Germinal center (tissue), 1 donor: ENCODE results near the gene CARTPT.

ENCODE experiments used
- DNase-seq: peaks from one replicate; pipeline ENCODE4 v3.0.0; 2012; ENCODE audit warnings: mixed read lengths, low spot score

The CARTPT gene

GRCh38 chr5:71737931-71738539 lies 19.0 kb downstream of the CARTPT start:
- DNase-seq: no peak

DNA sequence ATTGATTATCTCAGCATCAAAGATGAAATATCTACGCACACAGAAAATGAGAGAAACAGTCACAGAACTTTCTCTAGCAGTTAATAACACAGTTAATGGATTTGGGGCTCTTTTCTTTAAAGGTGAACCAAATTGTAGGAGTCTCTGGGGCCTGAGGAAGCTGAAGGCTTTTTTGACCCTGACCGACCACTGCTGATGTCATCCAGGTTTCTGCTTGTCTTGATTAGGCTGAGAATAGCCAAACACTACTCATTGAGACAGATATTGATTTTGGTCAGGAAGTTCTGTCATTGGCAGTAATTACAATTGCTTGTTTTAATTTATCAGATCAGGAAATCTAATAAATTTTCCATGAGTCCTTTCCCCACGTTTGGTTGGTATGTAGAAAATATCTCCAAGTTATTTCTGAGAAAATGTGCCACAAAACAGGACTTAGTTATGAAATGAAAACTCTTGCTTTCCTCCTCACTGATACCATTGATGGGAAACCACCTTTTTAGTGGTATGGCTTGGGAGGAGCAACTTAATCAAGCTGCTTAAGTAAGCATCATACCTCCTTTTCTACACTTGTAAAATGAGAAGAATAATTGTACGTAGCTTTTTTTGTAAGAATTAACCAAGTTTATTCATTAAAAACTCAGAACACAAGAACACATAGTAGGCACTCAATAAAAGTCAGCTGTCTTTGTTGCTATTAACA lies 19.7 kb downstream of the CARTPT start:
- DNase-seq: no peak

DNA sequence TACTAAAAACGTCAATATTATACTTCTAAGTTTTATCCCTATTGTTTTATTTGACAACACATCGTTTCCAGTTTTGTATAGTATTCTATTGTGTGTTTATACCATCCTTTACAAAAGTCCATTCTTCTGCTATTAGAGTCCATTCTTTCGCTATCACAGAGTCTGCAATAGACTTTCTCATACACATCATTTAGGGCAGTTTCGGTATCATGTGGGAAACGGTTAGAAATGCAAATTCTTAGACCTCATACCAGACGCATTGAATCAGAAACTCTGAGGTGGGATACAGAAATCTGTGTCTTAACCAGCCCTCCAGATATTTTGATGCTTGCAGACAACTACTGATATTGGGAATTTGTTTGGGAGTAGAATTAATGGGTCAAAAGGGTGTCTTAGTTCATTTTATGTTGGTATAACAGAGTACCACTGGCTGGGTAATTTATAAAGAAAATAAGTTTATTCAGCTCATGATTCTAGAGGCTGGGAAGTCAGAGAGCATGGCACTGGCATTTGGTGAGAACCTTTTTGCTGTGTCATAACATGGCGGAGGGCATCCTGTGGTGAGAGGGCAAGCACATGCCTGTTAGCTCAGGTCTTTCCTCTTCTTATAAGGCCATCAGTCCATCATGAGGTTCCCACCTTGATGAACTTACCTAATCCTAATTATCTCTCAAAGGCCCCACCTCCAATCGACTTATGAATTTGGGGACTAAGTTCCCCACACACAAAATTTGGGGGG lies 21.1 kb downstream of the CARTPT start:
- DNase-seq: no peak

GRCh38 chr5:71743155-71743554 lies 24.1 kb downstream of the CARTPT start:
- DNase-seq: no peak

DNA sequence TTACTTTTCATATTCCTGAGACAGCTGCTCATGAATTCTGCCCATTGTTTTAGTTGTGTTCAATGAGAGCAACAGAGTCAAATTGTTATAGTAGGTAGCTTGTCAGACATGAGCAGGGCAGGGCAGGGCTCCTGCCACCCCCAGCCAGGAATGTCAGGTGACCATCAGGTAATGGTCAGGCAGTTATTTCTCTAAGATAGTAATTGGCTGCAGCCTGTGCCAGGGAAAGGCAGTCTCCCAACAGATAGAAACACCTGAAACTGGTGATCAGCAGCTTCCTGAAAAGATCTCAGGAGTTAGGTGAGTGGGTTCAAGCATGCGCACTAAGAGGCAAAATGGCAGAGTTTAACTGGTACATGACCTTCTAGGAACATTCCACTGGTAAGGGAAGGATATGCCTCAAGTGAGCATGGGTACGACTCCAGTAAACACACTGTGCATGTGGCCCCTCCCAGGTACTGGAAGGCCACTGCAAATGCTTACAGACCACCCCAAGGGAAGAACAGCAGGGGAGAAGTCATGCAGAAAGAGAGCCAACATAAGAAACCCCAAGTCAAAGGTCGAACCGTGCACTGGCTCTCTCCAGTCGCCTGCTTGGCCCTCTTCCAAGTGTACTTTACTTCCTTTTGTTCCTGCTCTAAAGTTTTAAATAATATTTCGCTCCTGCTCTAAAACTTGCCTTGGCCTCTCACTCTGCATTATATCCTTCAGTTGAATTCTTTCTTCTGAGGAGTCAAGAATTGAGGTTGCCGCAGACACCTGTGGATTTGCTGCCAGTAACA lies 25.1 kb downstream of the CARTPT start:
- DNase-seq: no peak

DNA sequence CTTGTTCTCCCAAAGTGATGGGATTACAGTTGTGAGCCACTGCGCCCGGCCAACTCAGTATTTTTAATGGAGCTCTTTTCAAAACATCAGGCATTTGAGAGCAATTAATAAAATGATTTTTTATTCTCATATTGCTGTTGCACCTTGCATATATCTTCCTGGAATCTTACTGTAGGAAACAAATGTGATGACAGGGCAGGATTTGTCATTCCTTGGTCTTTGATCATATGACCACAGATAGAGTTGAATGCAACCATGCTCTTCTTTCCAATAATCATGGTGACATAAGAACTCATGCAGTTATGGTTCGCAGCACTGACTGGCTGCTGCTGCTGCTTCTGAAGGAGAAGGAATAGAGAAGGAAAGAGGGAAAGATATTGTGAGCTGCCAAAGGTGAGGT lies 28.1 kb downstream of the CARTPT start:
- no peak for DNase-seq

DNA sequence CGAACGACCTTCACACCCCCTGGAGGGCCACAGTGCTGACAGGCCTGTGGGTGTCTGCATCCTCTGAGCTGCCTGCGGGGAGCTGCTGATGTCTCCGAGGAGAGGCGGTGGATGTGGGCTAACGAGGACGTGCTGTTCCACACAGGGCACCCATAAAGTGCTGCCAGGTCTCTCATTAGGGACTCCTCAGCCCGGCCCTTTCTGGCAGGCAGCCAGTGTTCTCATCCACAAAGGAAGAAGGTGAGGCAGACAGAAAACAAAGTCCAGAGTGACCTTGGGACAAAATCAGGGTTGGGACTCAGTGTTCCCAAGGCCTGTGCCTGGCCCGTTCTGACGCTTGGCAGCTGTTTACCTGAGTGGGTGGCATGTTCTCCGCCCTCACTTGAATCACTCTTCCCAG lies 29.3 kb downstream of the CARTPT start:
- no peak for DNase-seq

GRCh38 chr5:71751422-71751821 lies 32.3 kb downstream of the CARTPT start:
- DNase-seq: no peak

DNA sequence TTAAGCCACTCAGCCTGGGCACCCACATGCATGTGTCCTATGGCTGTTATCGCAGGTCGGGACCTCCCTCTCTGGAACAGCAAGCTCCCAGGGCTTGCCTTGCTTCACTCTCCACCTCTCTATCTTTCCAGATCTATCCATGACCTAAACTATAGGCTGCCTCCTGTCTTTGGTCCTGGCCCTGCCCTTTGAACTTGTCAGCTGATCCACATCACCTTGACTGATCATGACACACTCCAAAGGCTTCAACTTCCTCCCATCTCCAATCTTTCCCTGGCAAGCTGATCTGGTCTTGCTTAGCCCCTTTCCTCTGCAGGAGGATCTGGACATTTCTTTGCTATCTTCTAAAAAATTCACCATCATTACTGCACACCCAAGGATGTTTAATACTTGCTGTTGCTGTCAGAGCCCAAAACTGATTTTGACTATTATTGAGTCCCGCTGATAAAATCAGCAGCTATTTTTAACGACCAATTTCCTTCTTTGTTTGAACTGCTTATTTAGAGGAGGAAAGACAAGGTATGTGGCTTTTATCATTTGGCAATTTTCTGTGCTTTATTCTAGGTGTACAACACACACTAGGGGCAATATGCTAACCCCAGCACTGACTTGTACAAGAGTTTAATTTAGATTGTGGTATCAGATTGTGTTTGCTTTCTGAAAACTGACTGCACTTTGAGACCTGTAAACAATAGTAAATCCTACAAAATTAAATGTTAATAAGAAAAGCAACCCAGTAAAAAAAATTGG lies 33.5 kb downstream of the CARTPT start:
- DNase-seq: no peak

DNA sequence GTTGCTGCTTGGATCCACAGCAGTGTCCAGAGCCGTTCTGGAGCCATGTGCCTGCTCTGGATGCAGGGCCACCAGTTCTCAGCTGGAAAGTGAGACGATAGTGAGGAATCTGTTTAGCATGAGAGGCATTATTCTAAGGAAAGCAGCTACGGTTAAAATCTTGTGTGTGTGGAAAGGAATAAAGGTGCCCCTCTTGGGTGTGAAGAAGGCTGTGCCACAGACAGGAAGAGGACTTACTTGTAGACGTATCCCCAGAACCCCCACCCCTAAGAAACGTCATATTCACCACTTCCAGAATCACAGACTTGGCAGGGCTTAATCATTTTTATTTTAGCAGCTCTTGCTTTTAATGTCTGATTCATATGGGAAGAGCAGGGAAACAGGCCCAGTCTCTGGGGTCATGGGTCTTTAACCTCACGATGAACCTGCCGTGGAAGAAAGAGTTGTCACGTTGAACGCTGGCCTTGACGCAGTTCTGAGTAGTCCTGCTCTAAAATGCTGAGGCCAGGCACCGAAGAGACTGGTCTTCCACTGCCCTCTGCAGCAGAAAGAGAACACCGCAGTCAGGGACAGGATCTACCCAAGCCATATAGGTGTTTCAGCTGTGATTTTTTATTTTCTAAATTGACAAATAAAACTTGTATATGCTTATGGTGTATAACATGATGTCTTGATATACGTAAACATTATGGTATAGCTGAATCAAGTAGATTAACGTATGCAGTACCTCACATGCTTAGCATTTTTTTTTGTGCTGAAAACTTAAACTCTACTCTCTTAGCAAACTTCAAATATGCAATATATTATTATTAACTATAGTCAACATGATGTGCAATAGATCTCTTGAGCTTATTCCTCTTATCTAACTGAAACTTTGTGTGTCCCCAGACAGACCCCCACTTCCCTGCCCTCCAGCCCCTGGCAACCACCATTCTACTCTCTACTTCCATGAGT lies 38.8 kb downstream of the CARTPT start:
- DNase-seq: no peak

DNA sequence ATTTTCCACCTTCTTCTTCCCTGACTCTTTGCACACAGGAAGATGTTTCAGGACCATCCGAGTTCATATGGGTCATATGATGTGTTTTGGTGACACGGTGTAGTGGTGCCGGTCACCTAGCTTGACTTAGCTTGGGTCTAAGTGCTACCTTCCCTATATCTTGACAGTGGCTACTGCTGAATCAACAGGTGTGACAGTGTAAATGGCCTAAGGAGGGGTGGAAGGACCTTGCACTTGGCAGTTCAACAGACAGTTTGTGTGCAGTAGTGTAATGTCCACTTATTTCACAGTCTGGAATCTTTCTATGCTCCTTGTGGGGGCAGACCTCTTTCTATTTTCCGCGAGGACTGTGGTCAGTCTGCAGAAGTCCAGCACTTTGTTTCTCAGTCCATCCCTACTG lies 43.8 kb downstream of the CARTPT start:
- DNase-seq: no peak

DNA sequence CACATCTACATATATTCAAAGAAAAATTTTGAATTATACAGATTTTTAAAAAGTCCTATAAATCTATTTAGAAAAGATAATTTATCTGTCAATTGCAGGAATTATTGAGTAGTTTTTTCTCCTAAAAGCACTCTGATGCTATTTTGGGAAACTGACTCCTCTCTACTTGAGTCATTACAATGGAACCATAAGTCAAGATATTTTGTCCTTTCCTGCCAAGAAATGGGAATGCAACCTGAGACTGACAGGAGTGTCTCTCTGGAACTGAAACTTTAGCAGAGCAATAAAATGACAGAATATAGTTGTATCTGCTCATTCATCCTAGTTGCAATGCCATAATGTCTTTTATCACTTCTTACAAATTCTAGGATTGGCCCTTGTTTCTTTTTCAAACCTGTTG lies 48.6 kb downstream of the CARTPT start:
- no peak for DNase-seq

DNA sequence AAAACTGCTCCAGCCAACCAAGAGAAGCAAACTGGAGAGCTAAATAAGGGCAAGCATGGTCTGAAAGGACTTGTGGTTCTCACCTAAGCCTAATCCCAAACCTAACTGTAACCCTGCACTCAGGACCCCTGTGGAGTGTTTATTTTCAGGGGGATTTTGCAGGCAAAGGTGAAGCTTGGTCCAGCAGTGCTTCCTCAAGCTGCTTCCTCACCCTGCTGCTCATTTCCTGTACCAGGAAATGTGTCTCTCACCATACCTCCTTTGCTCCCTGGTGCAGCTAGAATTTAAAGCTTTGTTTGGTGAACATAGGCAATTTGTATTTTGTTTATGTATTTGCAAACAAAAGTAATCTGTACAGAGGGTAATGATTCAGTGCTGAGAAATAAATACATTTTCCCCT lies 50.2 kb downstream of the CARTPT start:
- no peak for DNase-seq

DNA sequence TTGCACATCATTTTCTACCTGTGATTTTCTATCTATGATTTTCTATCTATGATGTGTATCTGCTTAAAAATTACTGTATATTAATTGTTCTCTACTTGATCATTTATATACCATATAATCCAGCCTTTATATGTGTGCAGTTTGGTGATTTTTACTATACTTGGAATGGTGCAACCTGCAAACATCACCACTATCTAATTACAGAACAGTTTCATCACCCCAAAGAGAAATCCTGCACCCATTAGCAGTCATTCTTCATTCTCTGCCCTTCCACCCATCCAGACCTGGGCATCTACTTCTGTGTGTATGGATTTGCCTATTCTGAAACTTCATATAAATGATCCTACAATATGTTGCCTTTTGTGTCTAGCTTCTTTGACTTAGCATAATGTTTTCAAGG lies 51.3 kb downstream of the CARTPT start:
- no peak for DNase-seq
